ES-I3 (cell line): Measurements from ENCODE around the gene STX4.

ENCODE experiments used
- H3K36me3 ChIP-seq: 2 replicates; pipeline ENCODE4 v1.6.1; 2013; ENCODE audit warnings: mild to moderate bottlenecking, low read length, control low read depth, moderate library complexity; ENCODE audit not compliant: insufficient read depth
- H3K4me1 ChIP-seq: 2 replicates; pipeline ENCODE4 v1.6.1; 2013; ENCODE audit warnings: mild to moderate bottlenecking, control low read depth, low read length; ENCODE audit not compliant: insufficient read depth
- H3K9ac ChIP-seq: 2 replicates; pipeline ENCODE4 v1.6.1; 2013; ENCODE audit warnings: low read depth, mild to moderate bottlenecking, low read length, moderate library complexity
- H3K9me3 ChIP-seq: 2 replicates; pipeline ENCODE4 v1.6.1; 2013; ENCODE audit warnings: mild to moderate bottlenecking, low read length, moderate library complexity; ENCODE audit not compliant: control insufficient read depth, insufficient read depth

STX4 gene

GRCh38 chr16:31085411-31085810 lies 52.1 kb downstream of the STX4 start:
- Histone ChIP-seq H3K36me3 (0 out of 2 replicates have a peak, but pooled peaks cover 6% of the 10 kb centered on the region), H3K9ac (no peak overlapping the region), H3K4me1 (no peaks in the 10 kb centered on the region), H3K9me3 (no peaks in the 10 kb centered on the region)

GRCh38 chr16:31085873-31086628 lies 52.7 kb downstream of the STX4 start:
- H3K9me3 ChIP-seq, result no peaks in the 10 kb centered on the region
- no peaks in the 10 kb centered on the region for H3K4me1 ChIP-seq
- no peak overlapping the region for H3K9ac ChIP-seq
- H3K36me3 ChIP-seq, result 0 out of 2 replicates have a peak, but pooled peaks cover 9% of the 10 kb centered on the region

GRCh38 chr16:31086629-31086906 lies 53.2 kb downstream of the STX4 start:
- no peaks in the 10 kb centered on the region for H3K4me1 ChIP-seq
- no peak overlapping the region for H3K9ac ChIP-seq
- no peaks in the 10 kb centered on the region for H3K9me3 ChIP-seq
- H3K36me3 ChIP-seq, result 0 out of 2 replicates have a peak, but pooled peaks cover 9% of the 10 kb centered on the region

- no peak overlapping the region for H3K9ac ChIP-seq
- H3K36me3 ChIP-seq, result 0 out of 2 replicates have a peak, but pooled peaks cover 9% of the 10 kb centered on the region
- no peaks in the 10 kb centered on the region for H3K4me1 ChIP-seq
- no peaks in the 10 kb centered on the region for H3K9me3 ChIP-seq
These were observed 54.1 kb downstream of the STX4 start for GRCh38 chr16:31087481-31087880.

- no peaks in the 10 kb centered on the region for H3K9me3 ChIP-seq
- 0 out of 2 replicates have a peak, but pooled peaks cover 9% of the 10 kb centered on the region for H3K36me3 ChIP-seq
- peaks cover 3% of the 10 kb centered on the region; the same call in 1 of the 2 replicates for H3K4me1 ChIP-seq
- H3K9ac ChIP-seq, result no peak overlapping the region
These were observed 54.6 kb downstream of the STX4 start for GRCh38 chr16:31087971-31088370.

- Histone ChIP-seq H3K9ac (no peak within 1 kb of the TSS), H3K9me3 (no peaks in the 10 kb centered on the region), H3K4me1 (peaks cover 3% of the 10 kb centered on the region; the same call in 1 of the 2 replicates), H3K36me3 (0 out of 2 replicates have a peak, but pooled peaks cover 9% of the 10 kb centered on the region)
These were observed 55.3 kb downstream of the STX4 start, which contains the start of gene PRSS53 for GRCh38 chr16:31088459-31089183. Gene PRSS53, minus strand, starts transcription at chr16:31088943. Its CDS starts 134 bp downstream, at chr16:31088809.

GRCh38 chr16:31089199-31089598 lies 55.8 kb downstream of the STX4 start:
- H3K9ac ChIP-seq, result no peak overlapping the region
- H3K4me1 ChIP-seq, result peaks cover 3% of the 10 kb centered on the region; the same call in 1 of the 2 replicates
- H3K36me3 ChIP-seq, result 0 out of 2 replicates have a peak, but pooled peaks cover 9% of the 10 kb centered on the region
- no peaks in the 10 kb centered on the region for H3K9me3 ChIP-seq
